Measurements from ENCODE around the gene MLLT1. TPM values are rescaled to one million over a fixed set of nuclear protein-coding genes. Genes with fewer than 3 reads are reported as not detected.
"Not testable (repeated sequence)": the region's sequence is repeated elsewhere in the genome, so short reads cannot be mapped to it uniquely, and the experiment has no call there.

Gene MLLT1
- total RNA-seq, 1 donor from 2014 or later: 65.8 TPM

DNA sequence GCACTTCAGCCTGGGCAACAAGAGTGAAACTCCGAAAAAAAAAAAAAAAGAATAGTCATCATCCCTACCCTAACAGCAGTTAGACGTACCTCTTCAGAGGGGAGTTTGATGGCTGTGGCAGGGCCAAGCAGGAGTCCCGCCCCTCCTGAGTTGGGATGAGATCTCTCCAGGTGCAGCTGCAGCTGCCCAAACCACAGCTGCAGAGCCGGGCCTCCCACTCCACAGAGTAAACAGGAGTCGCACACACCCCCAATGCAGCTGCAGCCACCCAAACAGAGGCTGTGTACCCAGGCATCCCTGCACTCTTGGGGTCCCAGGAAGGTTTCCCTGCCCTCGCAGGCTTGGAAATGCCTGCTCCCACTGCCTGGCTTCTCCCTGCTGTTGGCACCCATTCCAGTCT lies 17.4 kb upstream of the MLLT1 start:
- H3K36me3 Mint-ChIP-seq (ENCODE audit: unreplicated experiment): peaks cover 5% of the 10 kb centered on the region
- H3K27me3 Mint-ChIP-seq (ENCODE audit: unreplicated experiment): peaks cover 1% of the 10 kb centered on the region
- no peak overlapping the region for H3K27ac Mint-ChIP-seq (ENCODE audit: unreplicated experiment)
- H3K9me3 Mint-ChIP-seq (ENCODE audit: unreplicated experiment): peaks cover 9% of the 10 kb centered on the region
- H3K4me3 Mint-ChIP-seq (ENCODE audit: unreplicated experiment): no peak overlapping the region
- no peaks in the 10 kb centered on the region for H3K4me1 Mint-ChIP-seq (ENCODE audit: unreplicated experiment)
- no peak for DNase-seq (ENCODE audit: extremely low spot score, unreplicated experiment)
- TF ChIP-seq, protein P1, sequence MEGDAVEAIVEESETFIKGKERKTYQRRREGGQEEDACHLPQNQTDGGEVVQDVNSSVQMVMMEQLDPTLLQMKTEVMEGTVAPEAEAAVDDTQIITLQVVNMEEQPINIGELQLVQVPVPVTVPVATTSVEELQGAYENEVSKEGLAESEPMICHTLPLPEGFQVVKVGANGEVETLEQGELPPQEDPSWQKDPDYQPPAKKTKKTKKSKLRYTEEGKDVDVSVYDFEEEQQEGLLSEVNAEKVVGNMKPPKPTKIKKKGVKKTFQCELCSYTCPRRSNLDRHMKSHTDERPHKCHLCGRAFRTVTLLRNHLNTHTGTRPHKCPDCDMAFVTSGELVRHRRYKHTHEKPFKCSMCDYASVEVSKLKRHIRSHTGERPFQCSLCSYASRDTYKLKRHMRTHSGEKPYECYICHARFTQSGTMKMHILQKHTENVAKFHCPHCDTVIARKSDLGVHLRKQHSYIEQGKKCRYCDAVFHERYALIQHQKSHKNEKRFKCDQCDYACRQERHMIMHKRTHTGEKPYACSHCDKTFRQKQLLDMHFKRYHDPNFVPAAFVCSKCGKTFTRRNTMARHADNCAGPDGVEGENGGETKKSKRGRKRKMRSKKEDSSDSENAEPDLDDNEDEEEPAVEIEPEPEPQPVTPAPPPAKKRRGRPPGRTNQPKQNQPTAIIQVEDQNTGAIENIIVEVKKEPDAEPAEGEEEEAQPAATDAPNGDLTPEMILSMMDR (IDR thresholded peaks at IDR 0.05): no peak

DNA sequence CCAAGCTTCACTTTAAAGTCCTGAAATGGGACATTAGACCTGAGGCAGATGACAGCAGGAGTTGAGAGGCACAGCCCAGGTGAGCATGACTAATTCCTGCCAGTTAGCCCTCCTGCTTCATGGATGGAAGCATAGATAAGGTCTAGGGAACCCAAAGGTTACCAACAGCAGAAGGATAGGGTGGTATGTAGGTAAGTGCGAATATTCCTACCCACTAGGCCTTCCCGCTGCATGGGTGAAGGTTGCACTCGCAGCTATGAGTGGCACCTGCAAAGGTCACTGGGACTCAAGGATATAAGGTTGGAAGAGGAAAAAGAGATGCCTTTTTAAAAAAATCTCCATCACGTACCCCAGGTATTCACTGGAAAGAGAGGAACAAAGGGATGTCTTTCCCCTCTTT lies 12.2 kb upstream of the MLLT1 start:
- Mint-ChIP-seq H3K9me3 (ENCODE audit: unreplicated experiment) (peaks cover 18% of the 10 kb centered on the region), H3K4me3 (ENCODE audit: unreplicated experiment) (no peak overlapping the region), H3K27me3 (ENCODE audit: unreplicated experiment) (no peaks in the 10 kb centered on the region), H3K4me1 (ENCODE audit: unreplicated experiment) (no peaks in the 10 kb centered on the region), H3K36me3 (ENCODE audit: unreplicated experiment) (peaks cover 5% of the 10 kb centered on the region), H3K27ac (ENCODE audit: unreplicated experiment) (no peak overlapping the region)
- no peak for DNase-seq (ENCODE audit: extremely low spot score, unreplicated experiment)
- TF ChIP-seq, protein P1 (IDR thresholded peaks at IDR 0.05): no peak

DNA sequence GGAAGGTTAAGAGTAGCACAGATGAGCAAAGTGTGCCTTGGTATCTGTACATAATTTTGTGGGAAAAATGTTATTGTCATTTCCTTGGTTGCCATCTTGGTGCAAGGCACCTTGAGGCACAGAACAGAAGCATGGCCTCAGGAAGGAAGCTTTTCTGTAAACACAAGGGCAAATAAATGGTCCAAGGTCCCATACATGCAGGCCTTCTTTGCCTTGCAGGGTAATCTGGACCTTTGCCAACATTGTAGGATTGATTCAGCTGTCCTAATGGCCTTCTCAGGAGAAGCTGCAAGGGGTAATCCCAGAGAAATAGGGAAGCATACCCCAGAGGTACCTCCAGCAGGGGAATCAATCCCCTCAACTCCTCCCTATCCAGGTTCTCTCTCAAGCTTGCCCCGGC lies 9.0 kb upstream of the MLLT1 start:
- Mint-ChIP-seq H3K36me3 (ENCODE audit: unreplicated experiment) (no peaks in the 10 kb centered on the region), H3K9me3 (ENCODE audit: unreplicated experiment) (peaks cover 9% of the 10 kb centered on the region), H3K4me1 (ENCODE audit: unreplicated experiment) (no peaks in the 10 kb centered on the region), H3K4me3 (ENCODE audit: unreplicated experiment) (no peak overlapping the region), H3K27me3 (ENCODE audit: unreplicated experiment) (no peaks in the 10 kb centered on the region), H3K27ac (ENCODE audit: unreplicated experiment) (no peak overlapping the region)
- TF ChIP-seq, protein P1 (IDR thresholded peaks at IDR 0.05): no peak
- DNase-seq (ENCODE audit: extremely low spot score, unreplicated experiment): no peak

DNA sequence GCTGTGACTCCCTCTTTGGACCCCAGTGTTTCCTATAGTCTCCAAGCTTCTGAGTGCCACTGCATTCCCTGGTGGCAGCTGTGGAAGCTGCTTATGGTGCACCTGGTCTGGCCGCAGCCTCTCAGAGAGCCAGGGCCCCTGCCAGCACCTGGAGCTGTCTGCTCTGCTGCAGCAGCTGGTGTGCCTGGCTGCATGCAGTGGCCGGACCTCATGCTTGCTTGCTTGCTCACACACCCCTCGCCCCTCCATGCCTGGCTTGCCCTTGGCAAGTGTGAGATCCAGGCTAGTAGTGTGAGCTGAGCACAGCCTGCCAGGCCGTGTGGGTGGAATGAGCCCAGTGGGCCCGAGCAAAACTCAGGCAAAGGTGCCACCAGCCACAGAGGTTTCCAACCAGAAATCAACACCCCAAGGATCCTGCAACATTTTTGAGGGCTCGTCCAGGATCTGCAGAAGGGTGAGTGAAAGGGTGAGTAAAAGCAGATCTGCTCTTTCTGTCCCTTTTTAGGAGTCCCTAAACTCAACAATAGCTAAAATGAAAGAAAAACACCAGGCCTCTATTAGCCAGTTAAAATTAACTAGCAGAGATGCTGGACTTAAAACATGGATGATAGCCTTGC lies 7.6 kb upstream of the MLLT1 start:
- H3K4me1 Mint-ChIP-seq (ENCODE audit: unreplicated experiment): no peaks in the 10 kb centered on the region
- no peak overlapping the region for H3K27ac Mint-ChIP-seq (ENCODE audit: unreplicated experiment)
- no peak for DNase-seq (ENCODE audit: extremely low spot score, unreplicated experiment)
- TF ChIP-seq, protein P1 (IDR thresholded peaks at IDR 0.05): no peak
- no peaks in the 10 kb centered on the region for H3K36me3 Mint-ChIP-seq (ENCODE audit: unreplicated experiment)
- peaks cover 9% of the 10 kb centered on the region for H3K9me3 Mint-ChIP-seq (ENCODE audit: unreplicated experiment)
- H3K27me3 Mint-ChIP-seq (ENCODE audit: unreplicated experiment): peaks cover 2% of the 10 kb centered on the region
- no peak overlapping the region for H3K4me3 Mint-ChIP-seq (ENCODE audit: unreplicated experiment)

DNA sequence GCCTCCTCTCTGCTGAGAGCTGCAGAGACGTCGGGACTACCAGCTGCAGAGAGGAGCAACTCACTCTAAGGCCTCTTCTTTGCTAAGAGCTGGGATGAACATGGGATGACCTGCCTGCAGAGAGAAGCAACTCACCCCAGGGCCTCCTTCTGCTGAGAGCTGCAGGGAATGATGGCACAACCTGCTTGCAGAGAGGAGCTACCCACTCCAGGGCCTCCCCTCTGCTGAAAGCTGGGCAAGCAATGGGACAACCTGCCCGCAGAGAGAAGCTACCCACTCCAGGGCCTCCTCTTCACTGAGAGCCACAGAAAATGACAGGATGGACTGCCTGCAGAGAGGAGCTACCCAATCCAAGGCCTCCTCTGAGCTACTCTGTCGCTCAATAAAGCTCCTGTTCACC lies 6.9 kb upstream of the MLLT1 start:
- peaks cover 2% of the 10 kb centered on the region for H3K27me3 Mint-ChIP-seq (ENCODE audit: unreplicated experiment)
- no peak overlapping the region for H3K27ac Mint-ChIP-seq (ENCODE audit: unreplicated experiment)
- no peak overlapping the region for H3K4me3 Mint-ChIP-seq (ENCODE audit: unreplicated experiment)
- no peak for DNase-seq (ENCODE audit: extremely low spot score, unreplicated experiment)
- TF ChIP-seq, protein P1 (IDR thresholded peaks at IDR 0.05): no peak
- no peaks in the 10 kb centered on the region for H3K4me1 Mint-ChIP-seq (ENCODE audit: unreplicated experiment)
- H3K36me3 Mint-ChIP-seq (ENCODE audit: unreplicated experiment): no peaks in the 10 kb centered on the region
- H3K9me3 Mint-ChIP-seq (ENCODE audit: unreplicated experiment): peaks cover 9% of the 10 kb centered on the region

DNA sequence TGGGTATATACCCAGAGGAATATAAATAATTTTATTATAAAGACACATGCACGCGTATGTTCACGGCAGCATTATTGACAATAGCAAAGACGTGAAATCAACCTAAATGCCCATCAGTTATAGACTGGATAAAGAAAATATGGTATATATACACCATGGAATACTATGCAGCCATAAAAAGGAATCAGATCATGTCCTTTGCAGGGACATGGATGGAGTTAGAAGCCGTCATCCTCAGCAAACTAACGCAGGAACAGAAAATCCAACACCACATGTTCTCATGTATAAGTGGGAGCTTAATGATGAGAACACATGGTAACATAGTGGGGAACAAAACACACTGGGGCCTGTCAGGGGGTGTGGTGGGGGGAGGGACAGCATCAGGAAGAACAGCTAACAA lies 2.6 kb upstream of the MLLT1 start:
- H3K4me3 Mint-ChIP-seq (ENCODE audit: unreplicated experiment); H3K27ac Mint-ChIP-seq (ENCODE audit: unreplicated experiment); H3K36me3 Mint-ChIP-seq (ENCODE audit: unreplicated experiment); DNase-seq (ENCODE audit: extremely low spot score, unreplicated experiment); H3K27me3 Mint-ChIP-seq (ENCODE audit: unreplicated experiment); H3K9me3 Mint-ChIP-seq (ENCODE audit: unreplicated experiment): not testable (repeated sequence)
- peaks cover 17% of the 10 kb centered on the region for H3K4me1 Mint-ChIP-seq (ENCODE audit: unreplicated experiment)

Data from osteocyte (in vitro differentiated cells).